ENCODE measurements around the gene COL21A1.

DNA sequence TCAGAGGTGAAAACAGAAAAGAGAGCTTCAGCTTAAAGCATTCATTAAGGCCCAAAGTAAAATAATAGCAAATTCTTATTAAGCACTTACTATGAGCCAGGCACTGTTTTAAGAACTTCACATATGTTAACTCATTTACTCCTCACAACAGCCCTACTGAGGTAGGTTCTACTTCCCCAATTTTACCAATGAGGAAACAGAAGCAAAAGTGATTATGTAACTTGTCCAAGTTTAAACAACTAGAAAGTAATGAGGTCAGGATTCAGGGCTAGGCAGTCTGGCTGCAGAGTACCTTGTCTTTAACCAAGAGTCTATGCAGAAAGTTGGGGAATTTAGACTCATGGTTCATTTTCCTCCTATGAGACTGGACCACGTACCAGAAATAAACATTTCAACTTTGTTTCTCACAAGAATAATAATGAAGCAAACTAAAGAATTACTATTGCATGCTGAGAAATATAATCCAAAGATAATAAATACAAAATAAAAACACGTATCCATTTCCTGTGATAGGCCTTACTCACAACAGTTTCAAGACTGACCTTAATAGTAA, 3.8 kb downstream of the COL21A1 start:
- TF ChIP-seq, protein P1, sequence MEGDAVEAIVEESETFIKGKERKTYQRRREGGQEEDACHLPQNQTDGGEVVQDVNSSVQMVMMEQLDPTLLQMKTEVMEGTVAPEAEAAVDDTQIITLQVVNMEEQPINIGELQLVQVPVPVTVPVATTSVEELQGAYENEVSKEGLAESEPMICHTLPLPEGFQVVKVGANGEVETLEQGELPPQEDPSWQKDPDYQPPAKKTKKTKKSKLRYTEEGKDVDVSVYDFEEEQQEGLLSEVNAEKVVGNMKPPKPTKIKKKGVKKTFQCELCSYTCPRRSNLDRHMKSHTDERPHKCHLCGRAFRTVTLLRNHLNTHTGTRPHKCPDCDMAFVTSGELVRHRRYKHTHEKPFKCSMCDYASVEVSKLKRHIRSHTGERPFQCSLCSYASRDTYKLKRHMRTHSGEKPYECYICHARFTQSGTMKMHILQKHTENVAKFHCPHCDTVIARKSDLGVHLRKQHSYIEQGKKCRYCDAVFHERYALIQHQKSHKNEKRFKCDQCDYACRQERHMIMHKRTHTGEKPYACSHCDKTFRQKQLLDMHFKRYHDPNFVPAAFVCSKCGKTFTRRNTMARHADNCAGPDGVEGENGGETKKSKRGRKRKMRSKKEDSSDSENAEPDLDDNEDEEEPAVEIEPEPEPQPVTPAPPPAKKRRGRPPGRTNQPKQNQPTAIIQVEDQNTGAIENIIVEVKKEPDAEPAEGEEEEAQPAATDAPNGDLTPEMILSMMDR (IDR thresholded peaks at IDR 0.05), result no peak
- no peak for TF ChIP-seq POLR2A (IDR thresholded peaks at IDR 0.05)

Measured in uterus (tissue), 2 donors.